Peyer's patch (tissue), 4 donors: ENCODE results near the gene SLC3A2. TPM values are rescaled to one million over a fixed set of nuclear protein-coding genes. Genes with fewer than 3 reads are reported as not detected.

ENCODE experiments used
- DNase-seq, 3 donors: peaks; one replicate each; pipeline ENCODE4 v3.0.0-alpha.2; 2017 to 2019
- H3K27ac ChIP-seq, 4 donors: fragments of 200-600 bp; sonication (generic); one replicate each; pipeline ENCODE4 v1.5.1; 2016 to 2019
- H3K27me3 ChIP-seq, 2 donors: fragments of 200-600 bp; sonication (generic); one replicate each; pipeline ENCODE4 v1.5.1; 2019
- H3K36me3 ChIP-seq, 3 donors: fragments of 200-600 bp; sonication (generic); one replicate each; pipeline ENCODE4 v1.5.1; 2016 to 2019
- H3K4me1 ChIP-seq, 4 donors: fragments of 200-600 bp; sonication (generic); one replicate each; pipeline ENCODE4 v1.5.1; 2016 to 2019
- H3K4me3 ChIP-seq, 4 donors: fragments of 200-600 bp; sonication (generic); 1 replicate in 3 of 4; 2 replicates in 1 of 4; pipeline ENCODE4 v1.5.1; 2016 to 2019; ENCODE audit warnings: mild to moderate bottlenecking in 1 of 4
- H3K9me3 ChIP-seq, 4 donors: fragments of 200-600 bp; sonication (generic); one replicate each; pipeline ENCODE4 v1.5.1; 2016 to 2019; ENCODE audit warnings: mild to moderate bottlenecking in 1 of 4
- CTCF ChIP-seq, 6 experiments: fragments of 450-650 bp in 4 of 6; fragments of 200-600 bp in 2 of 6; sonication (generic) in 1 of 6; IDR thresholded peaks; one replicate each; pipeline ENCODE4 v1.5.1; 2017 to 2019; ENCODE audit warnings: antibody characterized with exemption in 6 of 6, mild to moderate bottlenecking in 3 of 6, moderate library complexity in 1 of 6
- POLR2A ChIP-seq, 2 donors: fragments of 450-650 bp; IDR thresholded peaks; one replicate each; pipeline ENCODE4 v1.5.1; 2017; ENCODE audit warnings: antibody characterized with exemption in 2 of 2, mild to moderate bottlenecking in 2 of 2, moderate library complexity in 2 of 2
- total RNA-seq, 4 donors: library from RNA; depleted of rRNA; stranded (reverse); fragments of >200 nt; gene quantifications; one replicate each; pipeline ENCODE4 v1.1.0, GENCODE V29; 2016

SLC3A2 gene
- total RNA-seq, 4 donors from 2014 or later: 64.4 to 253 (median 207) TPM

- TF ChIP-seq CTCF (IDR thresholded peaks at IDR 0.05) (no peak), POLR2A (IDR thresholded peaks at IDR 0.05) (no peak)
- no peaks in the 10 kb centered on the region for H3K36me3 ChIP-seq
- H3K9me3 ChIP-seq: no peaks in the 10 kb centered on the region
- no peaks in the 10 kb centered on the region for H3K27me3 ChIP-seq
- DNase-seq: no peak
- H3K27ac ChIP-seq: no peak overlapping the region
- H3K4me1 ChIP-seq: peaks cover 0 to 17% (median 4%) of the 10 kb centered on the region in 4 donors
- no peak overlapping the region for H3K4me3 ChIP-seq
Observed at GRCh38 chr11:62875698-62876478, 4.8 kb upstream of the SLC3A2 start.

- H3K27ac ChIP-seq: no peak overlapping the region
- H3K4me1 ChIP-seq: peaks cover 0 to 17% (median 4%) of the 10 kb centered on the region in 4 donors
- no peaks in the 10 kb centered on the region for H3K36me3 ChIP-seq
- DNase-seq: no peak
- H3K4me3 ChIP-seq: no peak overlapping the region
- TF ChIP-seq CTCF (IDR thresholded peaks at IDR 0.05) (no peak), POLR2A (IDR thresholded peaks at IDR 0.05) (no peak)
- H3K27me3 ChIP-seq: no peaks in the 10 kb centered on the region
- H3K9me3 ChIP-seq: no peaks in the 10 kb centered on the region
Observed at GRCh38 chr11:62876712-62877111, 4.0 kb upstream of the SLC3A2 start.

- TF ChIP-seq POLR2A (IDR thresholded peaks at IDR 0.05) (no peak), CTCF (IDR thresholded peaks at IDR 0.05) (no peak)
- Histone ChIP-seq H3K27ac (peak overlapping the region; percentile 97 to 99 (median 97)), H3K4me1 (peaks cover 0 to 40% (median 15%) of the 10 kb centered on the region in 4 donors), H3K9me3 (no peaks in the 10 kb centered on the region), H3K27me3 (no peaks in the 10 kb centered on the region), H3K4me3 (no peak overlapping the region), H3K36me3 (peaks cover 0 to 19% (median 0%) of the 10 kb centered on the region in 3 donors)
- no peak for DNase-seq
Observed at GRCh38 chr11:62879235-62879978, 1.3 kb upstream of the SLC3A2 start.

- peak in 1 of 3 donors; percentile 37 for DNase-seq
- H3K27ac ChIP-seq: peak overlapping the region; percentile 97 to 99 (median 97)
- peak overlapping the region; percentile 80 to 97 (median 90) for H3K4me3 ChIP-seq
- peaks cover 0 to 48% (median 15%) of the 10 kb centered on the region in 4 donors for H3K4me1 ChIP-seq
- TF ChIP-seq POLR2A (IDR thresholded peaks at IDR 0.05) (no peak), CTCF (IDR thresholded peaks at IDR 0.05) (no peak)
- peaks cover 0 to 28% (median 0%) of the 10 kb centered on the region in 3 donors for H3K36me3 ChIP-seq
- no peaks in the 10 kb centered on the region for H3K27me3 ChIP-seq
- no peaks in the 10 kb centered on the region for H3K9me3 ChIP-seq
Observed at GRCh38 chr11:62880231-62880802, 379 bp upstream of the SLC3A2 start.

GRCh38 chr11:62881579-62882430 lies 1.1 kb downstream of the SLC3A2 start:
- Histone ChIP-seq H3K4me1 (peaks cover 0 to 51% (median 15%) of the 10 kb centered on the region in 4 donors), H3K4me3 (peak overlapping the region; percentile 80 to 97 (median 90)), H3K9me3 (no peaks in the 10 kb centered on the region), H3K36me3 (peaks cover 0 to 43% (median 0%) of the 10 kb centered on the region in 3 donors), H3K27ac (peak overlapping the region; percentile 97 to 99 (median 97)), H3K27me3 (no peaks in the 10 kb centered on the region)
- TF ChIP-seq POLR2A (IDR thresholded peaks at IDR 0.05) (peak in 1 of 2 donors; percentile 62), CTCF (IDR thresholded peaks at IDR 0.05) (no peak)
- peak; percentile 87 to 96 (median 93) for DNase-seq
